Ascending aorta (tissue), 2 donors: Measurements from ENCODE around the gene C10orf71. TPM values are rescaled to one million over a fixed set of nuclear protein-coding genes. Genes with fewer than 3 reads are reported as not detected.

ENCODE experiments used
- DNase-seq, 2 donors: peaks; one replicate each; pipeline ENCODE4 v3.0.0-alpha.2; 2019; ENCODE audit warnings: low spot score in 2 of 2
- H3K27ac ChIP-seq, 2 donors: fragments of 200-600 bp; sonication (generic); one replicate each; pipeline ENCODE4 v1.5.1; 2016 to 2017; ENCODE audit warnings: mild to moderate bottlenecking in 1 of 2
- H3K27me3 ChIP-seq: fragments of 200-600 bp; sonication (generic); one replicate; pipeline ENCODE4 v1.5.1; 2017
- H3K36me3 ChIP-seq, 2 donors: fragments of 200-600 bp; sonication (generic); one replicate each; pipeline ENCODE4 v1.5.1; 2016
- H3K4me1 ChIP-seq, 2 donors: fragments of 200-600 bp; sonication (generic); one replicate each; pipeline ENCODE4 v1.5.1; 2016 to 2017; ENCODE audit warnings: mild to moderate bottlenecking in 1 of 2
- H3K4me3 ChIP-seq, 2 donors: fragments of 200-600 bp; sonication (generic); one replicate each; pipeline ENCODE4 v1.5.1; 2016 to 2017; ENCODE audit warnings: mild to moderate bottlenecking in 1 of 2
- H3K9me3 ChIP-seq, 2 donors: fragments of 200-600 bp; sonication (generic); one replicate each; pipeline ENCODE4 v1.5.1; 2016
- intact Hi-C: fragments of 100-400 bp; cut with DNase I; formaldehyde crosslinking; loops from one replicate; pipeline ENCODE4 v1.15.1; 2023
- total RNA-seq: library from RNA; depleted of rRNA; stranded (reverse); fragments of >200 nt; gene quantifications from one replicate; pipeline ENCODE4 v1.1.0, GENCODE V29; 2016
- TF ChIP-seq, protein P1 (sequence below), 3 experiments: fragments of 200-600 bp in 2 of 3; fragments of 450-650 bp in 1 of 3; sonication (generic) in 2 of 3; IDR thresholded peaks; one replicate each; pipeline ENCODE4 v1.5.1; 2016 to 2019; ENCODE audit warnings: antibody characterized with exemption in 3 of 3, mild to moderate bottlenecking in 1 of 3, moderate library complexity in 1 of 3

Gene C10orf71
- total RNA-seq, 1 donor from 2014 or later: not detected

- Histone ChIP-seq H3K27ac (no peak overlapping the region), H3K36me3 (no peaks in the 10 kb centered on the region), H3K9me3 (peaks cover 0 to 6% of the 10 kb centered on the region in 2 donors), H3K4me1 (no peaks in the 10 kb centered on the region), H3K27me3 (no peaks in the 10 kb centered on the region), H3K4me3 (no peak overlapping the region)
- TF ChIP-seq, protein P1, sequence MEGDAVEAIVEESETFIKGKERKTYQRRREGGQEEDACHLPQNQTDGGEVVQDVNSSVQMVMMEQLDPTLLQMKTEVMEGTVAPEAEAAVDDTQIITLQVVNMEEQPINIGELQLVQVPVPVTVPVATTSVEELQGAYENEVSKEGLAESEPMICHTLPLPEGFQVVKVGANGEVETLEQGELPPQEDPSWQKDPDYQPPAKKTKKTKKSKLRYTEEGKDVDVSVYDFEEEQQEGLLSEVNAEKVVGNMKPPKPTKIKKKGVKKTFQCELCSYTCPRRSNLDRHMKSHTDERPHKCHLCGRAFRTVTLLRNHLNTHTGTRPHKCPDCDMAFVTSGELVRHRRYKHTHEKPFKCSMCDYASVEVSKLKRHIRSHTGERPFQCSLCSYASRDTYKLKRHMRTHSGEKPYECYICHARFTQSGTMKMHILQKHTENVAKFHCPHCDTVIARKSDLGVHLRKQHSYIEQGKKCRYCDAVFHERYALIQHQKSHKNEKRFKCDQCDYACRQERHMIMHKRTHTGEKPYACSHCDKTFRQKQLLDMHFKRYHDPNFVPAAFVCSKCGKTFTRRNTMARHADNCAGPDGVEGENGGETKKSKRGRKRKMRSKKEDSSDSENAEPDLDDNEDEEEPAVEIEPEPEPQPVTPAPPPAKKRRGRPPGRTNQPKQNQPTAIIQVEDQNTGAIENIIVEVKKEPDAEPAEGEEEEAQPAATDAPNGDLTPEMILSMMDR (IDR thresholded peaks at IDR 0.05): no peak
- no peak for DNase-seq
- intact Hi-C loops: no loop called here
Observed at GRCh38 chr10:49348593-49348992, 49.6 kb downstream of the C10orf71 start.

DNA sequence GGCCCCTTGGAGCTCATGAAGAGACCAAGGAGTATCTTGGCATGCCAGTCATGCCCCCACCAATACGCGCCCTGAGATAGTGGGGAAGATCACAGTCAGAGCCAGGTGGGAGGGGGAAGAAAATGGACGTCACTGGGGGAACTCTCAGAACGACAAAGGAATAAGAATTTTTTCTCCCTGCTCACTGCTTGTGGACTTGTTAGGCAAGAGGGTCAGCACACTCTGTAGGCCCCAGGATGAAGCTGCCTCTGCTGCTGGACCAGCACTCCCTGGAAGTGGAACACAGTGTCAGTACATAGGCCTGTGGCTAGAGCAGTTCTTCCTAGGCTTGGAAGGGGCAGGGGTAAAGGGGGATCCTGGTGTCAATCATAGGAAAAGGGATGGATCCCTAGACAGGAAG lies 50.4 kb downstream of the C10orf71 start:
- Histone ChIP-seq H3K4me1 (no peaks in the 10 kb centered on the region), H3K36me3 (no peaks in the 10 kb centered on the region), H3K9me3 (peaks cover 0 to 6% of the 10 kb centered on the region in 2 donors), H3K27ac (no peak overlapping the region), H3K4me3 (no peak overlapping the region), H3K27me3 (no peaks in the 10 kb centered on the region)
- TF ChIP-seq, protein P1 (IDR thresholded peaks at IDR 0.05): no peak
- intact Hi-C loops: no loop called here
- no peak for DNase-seq

DNA sequence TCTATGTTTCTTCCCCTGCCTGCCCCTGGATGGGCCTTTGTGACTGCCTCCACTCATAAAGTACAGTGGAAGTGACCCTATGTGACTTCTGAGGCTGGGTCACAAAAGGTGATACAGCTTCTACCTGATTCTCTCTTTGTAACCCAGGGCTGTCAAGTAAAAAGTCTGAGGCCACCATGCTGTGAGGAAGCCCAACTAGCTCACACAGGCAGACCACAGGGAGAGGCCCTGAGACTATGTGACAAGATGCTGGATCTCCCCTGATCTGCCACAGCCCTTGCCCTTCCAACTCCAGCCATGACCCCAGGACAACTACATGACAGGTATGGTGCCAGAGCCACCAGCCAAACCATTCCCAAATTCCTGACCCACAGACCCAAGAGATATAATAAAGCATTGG lies 51.2 kb downstream of the C10orf71 start:
- Histone ChIP-seq H3K4me1 (no peaks in the 10 kb centered on the region), H3K27ac (no peak overlapping the region), H3K4me3 (no peak overlapping the region), H3K27me3 (no peaks in the 10 kb centered on the region), H3K9me3 (peaks cover 0 to 6% of the 10 kb centered on the region in 2 donors), H3K36me3 (no peaks in the 10 kb centered on the region)
- no peak for DNase-seq
- TF ChIP-seq, protein P1 (IDR thresholded peaks at IDR 0.05): no peak
- intact Hi-C loops: no loop called here

- H3K27me3 ChIP-seq: no peaks in the 10 kb centered on the region
- no peaks in the 10 kb centered on the region for H3K4me1 ChIP-seq
- DNase-seq: no peak
- no peak overlapping the region for H3K27ac ChIP-seq
- no peaks in the 10 kb centered on the region for H3K36me3 ChIP-seq
- no peak overlapping the region for H3K4me3 ChIP-seq
- intact Hi-C loops: no loop called here
- peaks cover 0 to 6% of the 10 kb centered on the region in 2 donors for H3K9me3 ChIP-seq
- TF ChIP-seq, protein P1 (IDR thresholded peaks at IDR 0.05): no peak
Observed at GRCh38 chr10:49350846-49351532, 52.0 kb downstream of the C10orf71 start.

GRCh38 chr10:49351669-49352068 lies 52.7 kb downstream of the C10orf71 start:
- H3K4me3 ChIP-seq: no peak overlapping the region
- TF ChIP-seq, protein P1 (IDR thresholded peaks at IDR 0.05): no peak
- H3K4me1 ChIP-seq: no peaks in the 10 kb centered on the region
- no peak overlapping the region for H3K27ac ChIP-seq
- no peaks in the 10 kb centered on the region for H3K27me3 ChIP-seq
- no peaks in the 10 kb centered on the region for H3K36me3 ChIP-seq
- DNase-seq: no peak
- H3K9me3 ChIP-seq: peaks cover 0 to 6% of the 10 kb centered on the region in 2 donors
- intact Hi-C loops: no loop called here
